B cell (primary cell): ENCODE measurements around the gene RND1.

ENCODE experiments used
- CTCF ChIP-seq: fragments of 200-600 bp; IDR thresholded peaks from one replicate; pipeline ENCODE4 v1.8.0; 2022; ENCODE audit warnings: antibody characterized with exemption, mild to moderate bottlenecking
- EZH2 ChIP-seq: IDR thresholded peaks from 2 replicates; pipeline ENCODE4 v1.6.1; 2012; ENCODE audit warnings: borderline replicate concordance, low read depth, mild to moderate bottlenecking, moderate library complexity, low read length; ENCODE audit not compliant: insufficient read depth, poor library complexity, severe bottlenecking

- no peak for TF ChIP-seq EZH2
- TF ChIP-seq CTCF = no peak
These were observed 7.4 kb upstream of the RND1 start for GRCh38 chr12:48873096-48873495.
